SU-DHL-6 (cell line): ENCODE results near the gene GJB4.

Source experiments
- CTCF ChIP-seq: fragments of 200-600 bp; sonication (generic); IDR thresholded peaks from one replicate; pipeline ENCODE4 v1.5.1; 2017; ENCODE audit warnings: antibody characterized with exemption, mild to moderate bottlenecking, low read length, moderate library complexity; ENCODE audit not compliant: insufficient read depth, poor library complexity, severe bottlenecking
- EZH2phosphoT487 ChIP-seq: fragments of 200-600 bp; sonication (generic), shearing (Covaris generic); conservative IDR thresholded peaks from 2 replicates; pipeline ENCODE4 v1.6.1; 2018; ENCODE audit warnings: mild to moderate bottlenecking, antibody characterized with exemption, low read length, moderate library complexity, mixed read lengths

DNA sequence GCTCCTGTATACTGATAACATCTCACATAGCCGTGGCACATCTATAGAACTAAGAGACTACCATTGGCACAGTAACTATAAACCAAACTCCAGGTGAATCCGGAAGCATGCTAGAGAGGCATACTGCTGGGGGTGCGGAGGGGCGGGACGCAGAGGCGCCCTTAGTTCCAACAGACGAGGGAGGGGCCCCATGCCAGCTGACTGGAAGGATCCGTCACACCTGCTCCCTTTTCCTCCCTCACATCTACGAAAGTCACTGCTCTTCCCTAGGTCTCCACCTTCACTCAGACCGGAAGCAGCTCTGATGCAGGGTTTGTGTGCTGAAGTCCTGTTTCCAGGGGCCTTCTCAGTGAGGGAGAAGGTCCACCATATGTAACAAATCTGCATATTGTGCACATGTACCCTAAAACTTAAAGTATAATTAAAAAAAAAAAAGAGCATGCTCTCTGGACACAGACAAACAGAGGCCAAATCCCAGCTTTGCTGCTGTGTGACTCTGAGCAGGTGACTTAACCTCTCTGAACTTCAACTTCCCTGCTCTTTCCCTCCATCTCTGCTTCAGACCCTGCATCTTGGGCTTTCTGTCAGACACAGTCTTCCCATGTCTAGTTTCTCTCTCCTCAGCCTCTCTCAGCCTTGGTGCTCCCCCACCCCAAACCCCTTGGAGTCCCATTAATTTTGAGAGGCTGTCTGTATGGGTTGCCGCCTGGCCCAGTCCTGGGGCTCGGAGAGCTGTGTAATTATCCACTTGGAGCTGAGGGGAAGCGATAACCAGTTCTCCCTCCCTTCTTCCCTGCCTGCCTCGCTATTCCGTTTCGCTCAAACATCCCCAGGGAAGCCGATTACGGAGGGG is 12.5 kb upstream of the GJB4 start:
- no peak for TF ChIP-seq CTCF
- no peak for TF ChIP-seq EZH2phosphoT487
